RPMI8226 (cell line): ENCODE data around the gene MT1A.
"Not testable (repeated sequence)": the region's sequence is repeated elsewhere in the genome, so short reads cannot be mapped to it uniquely, and the experiment has no call there.

Source experiments
- DNase-seq: peaks from one replicate; pipeline ENCODE4 v3.0.0-alpha.2; 2015

MT1A gene

DNA sequence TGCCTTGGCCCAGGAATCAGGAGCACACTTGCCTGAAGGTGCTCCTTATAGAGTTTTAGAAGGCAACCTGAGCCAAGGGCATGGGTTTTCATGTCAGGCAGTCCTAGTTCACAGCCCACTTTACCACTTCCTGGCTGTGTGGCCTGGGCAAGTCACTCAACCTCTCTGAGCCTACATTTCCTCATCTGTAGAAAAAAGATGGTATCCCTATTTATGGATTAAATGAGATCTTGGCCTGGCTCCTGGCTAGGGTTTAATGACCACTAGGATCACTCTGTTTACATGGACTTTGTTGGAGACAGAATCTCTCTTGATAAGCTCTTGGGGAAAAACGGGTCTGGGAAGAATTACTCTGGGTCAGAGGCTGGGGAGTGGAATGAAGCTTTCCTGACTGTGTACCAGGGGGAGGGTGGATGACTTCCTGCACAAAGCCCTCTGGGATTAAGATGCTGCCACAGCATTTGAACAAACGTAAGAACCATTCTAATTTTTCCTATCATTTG lies 27.8 kb upstream of the MT1A start:
- DNase-seq: no peak

DNA sequence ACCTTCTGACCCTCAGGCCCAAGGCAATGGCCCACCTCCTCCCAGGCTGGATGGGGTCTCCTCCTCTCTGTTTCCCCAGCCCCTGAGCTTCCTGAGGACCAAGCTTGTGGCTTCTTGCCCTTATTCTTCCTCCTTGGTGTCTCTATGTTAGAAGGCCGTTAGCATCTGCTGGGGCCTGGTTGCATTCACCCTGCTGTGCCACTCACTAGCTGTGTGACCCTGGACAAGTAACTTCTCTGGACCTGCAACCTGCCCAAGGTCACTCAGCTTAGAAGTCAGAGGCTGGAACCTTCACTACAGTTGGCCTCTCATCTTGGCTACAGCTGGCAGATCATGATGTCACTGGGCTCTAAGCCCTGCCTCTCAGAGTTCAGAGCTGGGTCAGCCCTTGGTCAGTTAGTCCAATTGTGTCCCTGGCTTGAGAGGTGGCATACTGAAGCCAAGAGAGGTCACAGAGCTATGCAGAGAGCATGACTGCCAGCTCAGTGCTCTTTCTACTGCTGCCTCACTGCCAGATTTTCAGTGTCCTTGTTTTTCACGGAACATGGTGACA lies 27.1 kb upstream of the MT1A start:
- DNase-seq: peak; percentile 30

DNA sequence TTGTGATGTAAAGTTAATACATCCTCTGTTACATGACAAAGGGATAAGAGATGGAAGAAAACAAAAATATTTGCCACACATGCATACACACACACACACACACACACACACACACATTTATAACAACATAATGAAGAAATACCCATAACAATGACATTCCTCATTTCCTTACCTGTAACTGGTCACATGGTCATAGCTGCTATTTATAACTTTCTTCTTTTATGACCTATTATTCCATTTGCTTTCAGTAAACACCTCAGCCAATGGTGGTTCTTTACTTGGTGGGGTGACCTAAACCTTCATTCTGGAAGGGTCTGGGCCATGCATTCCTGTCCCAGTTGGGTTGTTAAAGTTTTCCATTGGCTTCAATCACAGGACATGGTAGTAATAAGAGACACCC lies 24.8 kb upstream of the MT1A start:
- no peak for DNase-seq

DNA sequence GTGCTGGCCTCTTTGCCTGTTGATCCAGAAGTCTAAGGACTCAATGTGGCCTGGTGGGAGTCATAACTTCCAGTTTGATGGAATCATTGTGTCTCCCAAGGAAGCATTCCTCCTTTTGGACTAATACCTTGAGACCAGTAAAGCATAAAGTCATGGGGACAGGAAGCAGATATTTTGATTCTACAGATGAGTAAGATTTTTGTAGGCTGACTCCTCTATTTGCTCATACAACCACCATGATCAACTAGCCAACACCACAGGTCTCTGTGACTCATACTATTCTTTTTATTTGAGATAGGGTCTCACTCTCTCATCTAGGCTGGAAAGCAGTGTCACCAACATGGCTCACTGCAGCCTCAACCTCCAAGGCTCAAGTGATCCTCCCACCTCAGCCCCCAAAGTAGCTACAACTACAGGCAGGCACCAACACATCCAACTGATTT lies 23.9 kb upstream of the MT1A start:
- DNase-seq: no peak

DNA sequence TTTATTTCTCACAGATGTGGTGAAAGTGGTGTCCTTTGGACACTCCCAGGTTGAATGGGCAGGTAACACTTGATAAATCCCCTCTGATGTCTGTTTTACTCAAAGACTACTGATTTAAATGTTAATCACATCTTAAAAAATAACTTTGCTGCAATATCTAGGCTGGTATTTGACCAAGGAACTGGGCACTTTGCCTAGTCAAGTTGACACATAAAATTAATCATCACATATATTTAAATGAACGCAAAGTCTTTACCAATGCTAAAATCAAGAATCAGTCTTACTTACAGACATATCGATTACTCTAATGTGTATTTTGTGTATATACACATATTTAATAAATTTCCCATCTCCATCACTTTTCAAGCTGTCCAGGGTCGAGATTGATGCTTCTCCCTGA lies 23.1 kb upstream of the MT1A start:
- no peak for DNase-seq

DNA sequence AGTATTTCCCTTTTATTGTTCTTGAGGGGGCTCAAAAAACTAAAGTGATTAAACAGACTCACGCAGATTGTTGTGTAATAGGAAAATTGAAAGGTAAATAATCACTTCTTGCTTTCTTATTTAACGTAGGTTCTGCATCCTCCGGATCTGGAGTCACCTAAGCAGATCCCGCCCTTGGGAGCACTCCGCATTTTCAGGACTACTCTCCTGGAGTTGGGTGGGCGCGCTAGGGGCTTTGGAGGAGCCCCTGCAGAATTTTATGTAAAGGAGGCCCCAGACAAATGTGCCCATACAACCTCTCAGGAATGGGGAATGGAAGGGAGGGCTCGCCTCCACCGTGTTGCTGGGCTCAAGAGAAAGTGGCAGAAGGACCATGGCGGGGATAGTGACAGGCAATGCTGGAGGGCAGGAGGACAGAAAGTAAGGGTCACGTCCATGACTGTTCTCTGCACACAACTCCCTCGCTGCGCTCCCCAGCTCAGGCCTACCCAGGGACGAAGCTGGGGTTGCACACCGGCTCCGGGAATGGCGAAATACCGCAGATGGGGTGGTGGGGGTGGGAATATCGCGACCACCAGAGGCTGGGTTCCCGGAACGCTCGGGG lies 21.8 kb upstream of the MT1A start:
- DNase-seq: no peak

DNA sequence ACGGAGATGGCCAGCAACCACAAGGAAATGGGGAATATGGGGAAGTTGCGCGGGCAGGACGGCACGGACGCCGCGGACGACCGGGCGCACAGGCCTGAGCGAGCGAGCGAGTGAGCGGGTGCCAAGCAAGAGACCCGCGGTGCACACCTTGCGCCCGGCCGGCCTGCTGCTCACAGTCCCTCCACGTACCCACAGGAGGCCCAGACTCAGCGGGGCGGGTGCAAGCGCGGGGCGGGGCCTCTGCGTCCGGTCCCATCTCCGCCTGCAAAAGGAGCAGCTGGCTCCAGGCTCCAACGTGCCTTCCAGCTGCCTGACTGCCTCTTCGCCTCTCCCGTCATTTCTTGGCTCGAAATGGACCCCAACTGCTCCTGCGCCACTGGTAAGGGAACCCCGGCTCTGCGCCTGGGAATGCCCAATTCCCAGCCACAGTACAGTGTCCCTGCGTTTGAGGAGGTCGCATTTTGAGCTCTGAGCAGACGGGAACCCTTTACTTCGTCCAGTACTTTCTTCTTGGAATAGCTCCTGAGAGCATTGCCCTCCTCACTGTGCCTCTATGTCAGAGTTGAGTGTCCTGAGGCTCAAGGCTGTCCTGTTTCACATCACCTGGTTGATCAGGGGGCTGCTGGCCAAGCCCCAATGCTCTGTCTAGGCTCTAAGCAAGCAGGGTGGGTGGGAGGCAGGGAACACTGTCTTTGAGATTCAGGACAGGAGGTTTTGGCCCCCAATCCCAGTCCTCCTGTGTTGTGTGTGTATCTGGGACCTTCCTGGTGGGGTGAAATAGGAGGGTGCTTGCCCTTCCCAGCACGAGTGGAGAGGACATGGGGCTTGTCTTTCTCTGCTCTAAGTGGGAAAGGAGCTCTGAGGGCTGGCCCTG lies 21.0 kb upstream of the MT1A start:
- peak; percentile 56 for DNase-seq

DNA sequence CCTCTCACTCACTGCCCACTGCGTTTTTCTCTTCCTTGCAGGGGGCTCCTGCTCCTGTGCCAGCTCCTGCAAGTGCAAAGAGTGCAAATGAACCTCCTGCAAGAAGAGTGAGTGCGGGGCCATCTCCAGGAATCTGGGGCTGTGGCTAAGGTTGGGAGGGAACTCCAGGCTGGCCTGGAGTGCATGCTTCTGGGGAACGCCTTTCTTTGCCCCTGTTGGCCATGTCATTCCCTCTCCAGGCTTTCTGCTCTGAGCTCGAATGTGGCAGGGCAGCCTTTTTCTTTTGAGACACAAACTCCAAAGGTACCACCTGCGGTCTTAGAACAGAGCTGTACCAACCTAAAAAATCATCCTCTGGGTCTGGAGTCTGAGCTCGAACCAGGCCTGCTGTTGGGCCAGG lies 20.3 kb upstream of the MT1A start:
- no peak for DNase-seq

DNA sequence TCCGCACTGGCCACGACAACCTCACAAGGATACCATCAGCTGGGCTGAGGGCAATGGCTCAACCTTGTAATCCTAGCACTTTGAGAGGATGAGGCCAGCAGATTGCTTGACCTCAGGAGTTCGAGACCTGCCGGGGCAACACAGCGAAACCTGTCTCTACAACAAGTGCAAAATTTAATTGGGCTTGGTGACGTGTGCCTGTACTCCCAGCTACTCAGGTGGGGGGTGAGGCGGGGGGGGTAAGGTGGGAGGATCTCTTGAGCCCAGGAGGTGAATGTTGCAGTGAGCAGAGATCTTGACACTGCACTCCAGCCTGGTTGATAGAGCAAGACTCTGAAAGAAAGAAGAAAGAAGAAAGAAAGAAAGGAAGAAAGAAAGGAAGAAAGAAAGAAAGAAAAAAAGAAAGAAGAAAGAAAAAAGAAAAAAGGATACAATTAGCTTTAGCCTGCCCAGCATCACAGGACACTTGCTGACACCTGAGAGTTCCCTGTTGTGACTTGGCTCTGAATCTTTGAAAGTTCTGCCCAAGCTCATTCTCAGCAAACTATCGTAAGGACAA lies 18.0 kb upstream of the MT1A start:
- DNase-seq: no peak

DNA sequence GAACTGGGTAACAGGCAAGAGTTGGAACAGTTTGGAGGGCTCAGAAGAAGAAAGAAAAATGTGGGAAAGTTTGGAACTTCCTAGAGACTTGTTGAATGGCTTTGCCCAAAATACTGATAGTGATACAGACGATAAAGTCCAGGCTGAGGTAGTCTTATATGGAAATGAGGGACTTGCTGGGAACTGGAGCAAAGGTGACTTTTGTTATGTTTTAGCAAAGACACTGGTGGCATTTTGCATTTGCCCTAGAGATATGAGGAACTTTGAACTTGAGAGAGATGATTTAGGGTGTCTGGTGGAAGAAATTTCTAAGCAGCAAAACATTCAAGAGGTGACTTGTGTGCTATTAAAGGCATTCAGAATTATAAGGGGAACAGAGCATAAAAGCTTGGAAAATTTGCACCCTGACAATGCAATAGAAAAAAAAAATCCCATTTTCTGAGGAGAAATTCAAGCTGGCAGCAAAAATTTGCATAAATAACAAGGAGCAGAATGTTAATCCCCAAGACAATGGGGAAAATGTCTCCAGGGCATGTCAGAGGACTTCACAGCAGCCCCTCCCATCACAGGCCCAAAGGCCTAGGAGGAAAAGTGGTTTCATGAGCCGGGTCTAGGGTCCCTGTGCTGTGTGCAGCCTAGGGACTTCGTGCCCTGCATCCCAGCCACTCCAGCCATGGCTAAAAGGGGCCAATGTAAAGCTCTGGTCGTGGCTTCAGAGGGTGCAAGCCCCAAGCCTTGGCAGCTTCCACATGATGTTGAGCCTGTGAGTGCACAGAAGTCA lies 16.6 kb upstream of the MT1A start:
- DNase-seq: not testable (repeated sequence)

DNA sequence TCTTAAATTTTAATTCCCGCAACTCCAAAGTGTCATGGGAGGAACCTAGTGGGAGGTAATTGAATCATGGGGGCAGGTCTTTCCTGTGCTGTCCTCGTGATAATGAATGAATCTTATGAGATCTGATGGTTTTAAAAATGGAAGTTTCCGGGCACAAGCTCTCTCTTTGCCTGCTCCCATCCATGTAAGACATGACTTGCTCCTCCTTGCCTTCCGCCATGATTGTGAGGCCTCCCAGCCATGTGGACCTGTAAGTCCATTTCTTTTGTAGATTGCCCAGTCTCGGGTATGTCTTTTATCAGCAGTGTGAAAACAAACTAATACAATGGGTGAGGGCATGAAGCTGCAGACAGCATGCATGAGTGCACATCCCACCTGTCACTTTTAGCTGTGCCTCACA lies 15.3 kb upstream of the MT1A start:
- not testable (repeated sequence) for DNase-seq

DNA sequence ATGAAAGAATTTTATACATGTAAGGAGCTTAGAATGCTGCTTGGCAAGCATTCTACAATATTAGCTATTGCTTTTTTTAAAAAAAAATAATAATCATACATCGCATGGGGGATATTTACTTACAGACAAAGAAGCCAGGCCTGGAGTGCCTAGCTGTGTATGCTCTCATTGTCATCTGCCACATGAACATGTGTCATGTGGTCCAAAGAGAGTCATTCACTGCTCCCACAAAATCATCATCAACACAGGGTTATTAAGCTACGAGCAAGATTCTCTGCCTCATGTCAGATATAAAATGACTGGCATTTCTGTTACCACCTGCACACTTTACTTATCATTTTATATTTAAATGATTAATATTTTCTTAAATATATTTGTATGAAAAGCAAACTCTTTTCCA lies 14.8 kb upstream of the MT1A start:
- DNase-seq: no peak

DNA sequence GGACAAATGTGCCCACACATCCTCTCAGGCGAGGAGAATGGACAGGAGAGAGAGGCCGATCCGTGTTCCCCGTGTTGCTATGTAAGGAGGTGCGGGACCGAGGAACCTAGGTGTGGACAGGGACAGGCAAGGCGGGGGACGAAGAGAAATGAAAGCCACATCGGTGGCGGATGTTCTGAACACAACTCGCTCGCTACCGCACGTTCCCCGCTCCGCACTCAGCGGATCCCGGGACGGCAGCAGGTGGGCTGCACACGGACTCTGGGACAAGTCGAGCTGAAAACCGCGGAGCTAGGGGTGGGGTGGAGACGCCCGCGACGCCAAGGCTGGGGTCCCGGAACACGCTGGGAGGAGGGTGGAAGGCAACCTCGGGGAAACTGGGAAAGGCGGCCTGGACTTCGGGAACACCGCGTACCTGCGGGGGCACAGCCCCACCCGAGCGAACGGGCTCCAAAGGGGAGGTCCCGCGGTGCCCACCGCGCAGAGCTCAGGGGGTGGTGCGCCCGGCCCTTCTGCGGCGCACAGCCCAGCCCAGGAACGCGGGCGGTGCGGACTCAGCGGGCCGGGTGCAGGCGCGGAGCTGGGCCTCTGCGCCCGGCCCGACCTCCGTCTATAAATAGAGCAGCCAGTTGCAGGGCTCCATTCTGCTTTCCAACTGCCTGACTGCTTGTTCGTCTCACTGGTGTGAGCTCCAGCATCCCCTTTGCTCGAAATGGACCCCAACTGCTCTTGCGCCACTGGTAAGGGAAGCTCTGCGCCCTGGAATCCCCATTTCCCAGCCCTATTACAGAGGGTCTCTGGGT lies 13.1 kb upstream of the MT1A start, which contains the start of gene MT1E:
MT1E (plus strand) TSS at position 642 of the 803 bp plus-strand sequence; CDS start at position 713, 71 bp downstream.
- peak; percentile 76 for DNase-seq

DNA sequence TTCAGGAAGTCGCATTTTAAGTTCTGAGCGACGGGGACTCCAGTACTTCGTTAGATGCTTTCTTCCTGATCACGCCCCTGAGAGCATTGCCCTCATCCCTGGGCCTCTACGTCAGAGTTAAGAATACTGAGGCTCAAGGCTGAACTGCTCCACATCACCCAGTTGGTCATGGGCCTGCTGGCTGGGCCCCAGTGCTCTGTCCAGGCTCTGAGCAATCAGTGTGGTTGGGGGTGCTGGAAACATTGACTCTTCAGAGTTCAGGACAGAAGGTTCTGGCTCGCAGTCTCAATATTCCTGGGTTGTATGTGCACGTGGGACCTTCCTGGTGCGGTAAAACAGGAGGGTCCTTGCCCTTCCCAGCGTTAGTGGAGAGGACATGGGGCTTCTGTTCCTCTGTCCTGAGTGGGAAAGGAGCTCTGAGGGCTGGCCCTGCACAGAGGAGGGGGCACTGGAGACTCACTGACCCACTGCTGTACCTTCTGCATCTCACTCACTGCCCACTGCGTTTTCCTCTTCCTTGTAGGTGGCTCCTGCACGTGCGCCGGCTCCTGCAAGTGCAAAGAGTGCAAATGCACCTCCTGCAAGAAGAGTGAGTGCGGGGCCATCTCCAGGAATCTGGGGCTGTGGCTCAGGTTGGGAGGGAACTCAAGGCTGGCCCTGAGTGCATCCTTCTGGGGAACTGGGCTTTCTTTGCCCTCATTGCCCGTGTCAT lies 12.4 kb upstream of the MT1A start:
- DNase-seq: no peak

DNA sequence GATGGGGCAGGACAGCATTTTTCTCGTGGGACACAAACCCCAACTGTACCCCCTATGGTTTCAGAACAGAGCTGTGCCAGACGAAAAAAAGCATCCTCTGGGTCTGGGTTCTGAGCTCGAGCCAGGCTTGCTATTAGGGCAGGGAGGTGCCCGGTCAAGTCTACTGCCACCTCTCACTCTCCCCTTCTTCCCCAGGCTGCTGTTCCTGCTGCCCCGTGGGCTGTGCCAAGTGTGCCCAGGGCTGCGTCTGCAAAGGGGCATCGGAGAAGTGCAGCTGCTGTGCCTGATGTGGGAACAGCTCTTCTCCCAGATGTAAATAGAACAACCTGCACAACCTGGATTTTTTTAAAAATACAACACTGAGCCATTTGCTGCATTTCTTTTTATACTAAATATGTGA lies 11.8 kb upstream of the MT1A start:
- DNase-seq: no peak

DNA sequence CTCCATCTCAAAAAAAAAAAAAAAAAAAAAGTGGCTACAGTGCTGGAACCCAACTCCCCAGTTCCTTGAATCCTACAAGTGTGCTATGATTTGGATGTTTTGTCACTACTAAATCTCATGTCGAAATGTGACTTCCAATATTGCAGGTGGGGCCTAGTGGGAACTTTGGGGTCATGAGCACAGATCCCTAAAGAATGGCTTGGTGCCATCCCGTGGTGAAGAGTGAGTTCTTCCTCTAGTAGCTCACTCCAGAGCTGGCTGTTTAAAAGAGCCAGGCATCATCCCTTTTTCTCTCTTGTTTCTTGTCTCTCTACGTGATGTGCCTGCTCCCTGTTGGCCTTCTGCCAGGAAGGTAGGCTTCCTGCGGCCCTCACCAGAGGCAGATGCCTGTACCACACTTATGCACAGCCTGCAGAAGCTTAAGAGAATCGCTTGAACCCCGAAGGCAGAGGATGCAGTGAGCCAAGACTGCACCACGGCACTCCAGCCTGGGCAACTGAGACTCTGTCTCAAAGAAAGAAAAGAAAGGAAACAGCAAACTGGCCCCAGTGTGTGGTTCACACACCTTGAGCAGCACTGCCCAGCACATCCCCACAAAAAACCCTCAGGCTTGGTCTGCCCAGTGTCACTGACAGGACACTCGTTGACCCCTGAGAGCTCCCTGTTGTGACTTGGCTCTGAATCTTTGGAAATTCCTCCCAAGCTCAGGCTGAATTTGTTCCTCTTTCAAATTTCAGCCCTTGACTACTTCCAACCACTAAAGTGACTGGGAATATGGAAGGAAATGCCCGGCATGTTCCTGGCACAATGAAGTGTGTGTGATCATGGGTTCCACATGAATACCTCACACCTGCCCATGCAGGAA lies 9.7 kb upstream of the MT1A start:
- DNase-seq: peak; percentile 33

DNA sequence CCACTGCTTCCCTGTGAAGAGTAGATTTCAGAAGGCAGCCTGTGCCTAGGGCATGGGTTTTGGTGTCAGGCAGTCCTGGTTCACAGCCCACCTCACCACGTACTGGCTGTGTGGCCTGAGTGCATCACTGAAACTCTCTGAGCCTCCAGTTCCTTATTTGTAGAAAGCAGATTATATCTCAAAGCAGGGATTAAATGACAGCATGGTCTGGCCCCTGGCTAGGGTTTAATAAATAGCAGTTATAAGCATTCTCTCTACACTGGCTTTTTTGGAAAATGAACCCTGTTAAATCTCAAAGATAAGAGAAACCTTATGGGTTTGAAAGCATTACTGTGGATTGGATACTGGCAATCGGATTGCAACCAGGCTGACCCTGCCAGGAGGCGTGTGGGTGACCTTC lies 8.9 kb upstream of the MT1A start:
- DNase-seq: no peak

DNA sequence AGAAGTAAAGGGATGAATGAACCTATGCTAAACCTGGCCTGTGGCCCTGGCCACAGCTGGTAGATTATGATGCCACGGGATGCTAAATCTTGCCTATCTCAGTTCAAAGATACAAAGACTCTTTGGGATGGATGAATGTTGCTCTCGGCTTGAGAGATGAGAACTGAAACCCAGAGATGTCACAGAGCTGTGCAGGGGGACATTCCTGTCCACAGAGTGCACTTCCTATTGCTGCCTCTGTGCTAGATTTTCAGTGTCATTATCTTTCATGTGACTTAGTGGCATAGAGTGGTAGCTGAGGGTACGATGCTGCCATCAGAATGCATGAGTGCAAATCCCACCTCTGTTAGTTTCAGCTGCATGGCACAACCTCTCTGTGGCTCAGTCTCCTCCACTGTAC lies 8.3 kb upstream of the MT1A start:
- DNase-seq: peak; percentile 70

DNA sequence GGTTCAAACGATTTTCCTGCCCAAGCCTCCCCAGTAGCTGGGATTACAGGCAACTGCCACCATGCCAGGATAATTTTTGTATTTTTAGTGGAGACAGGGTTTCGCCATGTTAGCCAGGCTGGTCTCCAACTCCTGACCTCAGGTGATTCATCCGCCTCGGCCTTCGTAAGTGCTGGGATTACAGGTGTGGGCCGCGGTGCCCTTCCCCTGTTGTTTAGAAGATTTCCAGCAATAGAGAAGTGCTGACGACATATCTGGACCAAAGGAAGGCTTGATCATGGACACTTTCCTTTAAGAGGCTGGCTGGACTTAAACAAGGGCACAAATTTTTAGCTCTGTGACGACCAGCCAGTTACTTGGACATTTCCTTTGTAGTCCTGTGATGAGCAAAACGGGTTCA lies 7.3 kb upstream of the MT1A start:
- DNase-seq: no peak

DNA sequence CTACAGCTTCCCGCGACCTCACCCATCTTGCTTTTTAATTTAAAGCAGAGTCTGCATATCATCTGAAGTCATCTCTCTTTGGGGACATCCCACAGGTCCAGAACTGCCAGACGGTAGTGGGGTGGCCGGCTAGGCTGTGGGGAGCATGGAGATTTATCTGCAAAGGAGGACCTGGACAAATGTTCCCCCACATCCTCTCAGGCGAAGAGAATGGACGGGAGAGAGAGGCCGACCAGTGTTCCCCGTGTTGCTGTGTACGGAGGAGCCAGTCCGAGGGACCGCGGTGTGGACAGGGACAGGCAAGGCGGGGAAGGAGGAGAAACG lies 6.7 kb upstream of the MT1A start:
- no peak for DNase-seq
